CD4-positive, alpha-beta T cell treated with Interleukin-4 for 4 hours (primary cell): Measurements from ENCODE around the gene MRPL36.
"Not testable (repeated sequence)": the region's sequence is repeated elsewhere in the genome, so short reads cannot be mapped to it uniquely, and the experiment has no call there.

Source experiments
- DNase-seq: peaks from one replicate; pipeline ENCODE4 v3.0.0-alpha.2; 2020

MRPL36 gene

GRCh38 chr5:1799602-1800471, at the start of gene MRPL36:
Gene MRPL36 (minus strand): TSS chr5:1799837. CDS start chr5:1798935, 902 bp downstream.
- peak; percentile 88 for DNase-seq

- DNase-seq, result no peak
These were observed 48.0 kb upstream of the MRPL36 start for GRCh38 chr5:1847611-1848010.

- no peak for DNase-seq
These were observed 47.4 kb upstream of the MRPL36 start for GRCh38 chr5:1847056-1847455.

GRCh38 chr5:1846583-1846982, 46.9 kb upstream of the MRPL36 start:
- DNase-seq, result no peak

- DNase-seq, result no peak
These were observed 46.1 kb upstream of the MRPL36 start for GRCh38 chr5:1845696-1846095.

- no peak for DNase-seq
These were observed 45.2 kb upstream of the MRPL36 start for GRCh38 chr5:1844708-1845436.

GRCh38 chr5:1843761-1844160, 44.1 kb upstream of the MRPL36 start:
- DNase-seq, result not testable (repeated sequence)

- DNase-seq, result no peak
These were observed 42.6 kb upstream of the MRPL36 start for GRCh38 chr5:1842004-1842819.

- no peak for DNase-seq
These were observed 41.3 kb upstream of the MRPL36 start for GRCh38 chr5:1840741-1841521.

- DNase-seq, result no peak
These were observed 40.5 kb upstream of the MRPL36 start for GRCh38 chr5:1840071-1840547.

GRCh38 chr5:1838013-1838412, 38.4 kb upstream of the MRPL36 start:
- DNase-seq, result no peak

- no peak for DNase-seq
These were observed 37.5 kb upstream of the MRPL36 start for GRCh38 chr5:1836891-1837880.

- DNase-seq, result no peak
These were observed 36.7 kb upstream of the MRPL36 start for GRCh38 chr5:1836176-1836890.

GRCh38 chr5:1835431-1835830, 35.8 kb upstream of the MRPL36 start:
- DNase-seq, result no peak

- DNase-seq, result no peak
These were observed 35.2 kb upstream of the MRPL36 start for GRCh38 chr5:1834721-1835429.

GRCh38 chr5:1834022-1834551, 34.5 kb upstream of the MRPL36 start:
- no peak for DNase-seq

GRCh38 chr5:1833264-1834021, 33.8 kb upstream of the MRPL36 start:
- DNase-seq, result no peak

- no peak for DNase-seq
These were observed 33.0 kb upstream of the MRPL36 start for GRCh38 chr5:1832511-1833250.
